HepG2 (cell line): ENCODE measurements around the gene AWAT2. TPM values are rescaled to one million over a fixed set of nuclear protein-coding genes. Genes with fewer than 3 reads are reported as not detected.

Experiments
- ATAC-seq: fragments of 200-7000 bp; cut with Tn5 transposase; 3 replicates; pipeline ENCODE4 v1.9.1; 2020; ENCODE audit warnings: mild to moderate bottlenecking, moderate library complexity
- BruUV-seq: library from RNA; stranded (reverse); fragments of 400-500 nt; replicated peaks from 2 replicates; lab custom pipeline; 2021; lab: Mats Ljungman, UMichigan
- CTCF ChIA-PET: fragments of 300-600 bp; formaldehyde crosslinking; extraction: SDS; loops from one replicate; lab custom pipeline; 2021; ENCODE audit warnings: low total read pairs, inconsistent platforms, low intra/inter-chr PET ratio; lab: Yijun Ruan, JAX
- POLR2A ChIA-PET: fragments of 350-600 bp; sonication (Branson Sonifier 250); formaldehyde crosslinking; loops from one replicate; lab custom pipeline; 2020; ENCODE audit warnings: antibody characterized with exemption, inconsistent platforms; lab: Yijun Ruan, JAX
- DNase-seq: peaks from one replicate; pipeline ENCODE4 v3.0.0-alpha.2; 2015; ENCODE audit warnings: low spot score
- FAIRE-seq: peaks from 3 replicates; lab custom pipeline; 2011; peaks lifted over from hg19 to GRCh38; lab: Jason Lieb, UNC
- H2AFZ ChIP-seq: one replicate; pipeline ENCODE4 v1.6.1; 2011; ENCODE audit warnings: low read length, inconsistent platforms
- H3K27ac ChIP-seq: fragments of 300-600 bp; 3 replicates; pipeline ENCODE4 v1.8.0; 2011; ENCODE audit warnings: mixed run types, mild to moderate bottlenecking, mixed read lengths, low read length, inconsistent platforms; ENCODE audit not compliant: insufficient read depth; ENCODE audit errors: extremely low read length
- H3K27me3 ChIP-seq, 2 experiments: fragments of 200-600 bp in 1 of 2; 2 replicates in 1 of 2; 3 replicates in 1 of 2; pipeline versions ENCODE4 v1.6.0 to v1.8.0; 2011; ENCODE audit warnings: low read length in 2 of 2, mild to moderate bottlenecking in 2 of 2, moderate library complexity in 2 of 2, inconsistent platforms in 1 of 2; ENCODE audit not compliant: insufficient read depth in 2 of 2, control insufficient read depth in 1 of 2
- H3K36me3 ChIP-seq, 2 experiments: fragments of 200-600 bp in 1 of 2; replicated peaks in 1 of 2; 2 replicates in 1 of 2; 3 replicates in 1 of 2; pipeline versions ENCODE4 v1.5.1 to v1.8.0; 2011; ENCODE audit warnings: low read length in 2 of 2, inconsistent platforms in 1 of 2; ENCODE audit not compliant: insufficient read depth in 2 of 2, control insufficient read depth in 1 of 2
- H3K4me1 ChIP-seq: 2 replicates; pipeline ENCODE4 v1.5.1; 2012; ENCODE audit warnings: low read length, inconsistent platforms; ENCODE audit not compliant: insufficient read depth
- H3K4me2 ChIP-seq: 2 replicates; pipeline ENCODE4 v1.6.0; 2011; ENCODE audit warnings: low read depth, low read length, inconsistent platforms
- H3K4me3 ChIP-seq, 3 experiments: fragments of 200-600 bp in 1 of 3; sonication (generic), shearing (Covaris generic) in 1 of 3; replicated peaks in 1 of 3; 2 replicates each; pipeline ENCODE4 v1.5.1; 2011 to 2016; ENCODE audit warnings: low read length in 3 of 3, inconsistent platforms in 2 of 3, low read depth in 2 of 3, mild to moderate bottlenecking in 2 of 3, control low read depth in 1 of 3, mixed read lengths in 1 of 3; ENCODE audit not compliant: insufficient read depth in 1 of 3
- H3K79me2 ChIP-seq: one replicate; pipeline ENCODE4 v1.6.1; 2011; ENCODE audit warnings: low read length, inconsistent platforms; ENCODE audit not compliant: insufficient read depth
- H3K9ac ChIP-seq: 2 replicates; pipeline ENCODE4 v1.6.0; 2011; ENCODE audit warnings: mild to moderate bottlenecking, low read depth, low read length, inconsistent platforms; ENCODE audit not compliant: insufficient read depth
- H3K9me3 ChIP-seq: 2 replicates; pipeline ENCODE4 v1.5.1; 2012; ENCODE audit warnings: mild to moderate bottlenecking, low read length
- H4K20me1 ChIP-seq: 2 replicates; pipeline ENCODE4 v1.6.0; 2011; ENCODE audit warnings: inconsistent platforms, mild to moderate bottlenecking, low read length, moderate library complexity; ENCODE audit not compliant: insufficient read depth
- ISX ChIP-seq: sonication (generic); formaldehyde crosslinking; conservative IDR thresholded peaks from 2 replicates; pipeline ENCODE4 v1.5.0; 2020; ENCODE audit warnings: missing genetic modification reagents
- NAIF1 ChIP-seq: sonication (generic); formaldehyde crosslinking; IDR thresholded peaks from 2 replicates; pipeline ENCODE4 v1.5.0; 2020; ENCODE audit warnings: mild to moderate bottlenecking, missing genetic modification reagents, borderline replicate concordance
- STAT6 ChIP-seq: sonication (generic); formaldehyde crosslinking; IDR thresholded peaks from 2 replicates; pipeline ENCODE4 v1.4.0; 2020; ENCODE audit warnings: missing genetic modification reagents, mild to moderate bottlenecking, borderline replicate concordance
- ZNF615 ChIP-seq: sonication (generic); formaldehyde crosslinking; IDR thresholded peaks from 2 replicates; pipeline ENCODE4 v1.5.0; 2020; ENCODE audit warnings: mild to moderate bottlenecking, missing genetic modification reagents, borderline replicate concordance
- ZNF788 ChIP-seq: sonication (generic); formaldehyde crosslinking; IDR thresholded peaks from 2 replicates; pipeline ENCODE4 v1.5.0; 2020; ENCODE audit warnings: mild to moderate bottlenecking, missing genetic modification reagents, borderline replicate concordance
- WGBS: methylation state at CpG from one replicate; pipeline ENCODE4 v1.1.6; 2017; ENCODE audit warnings: low lambda C conversion rate; 5-methylcytosine and 5-hydroxymethylcytosine counted together
- in situ Hi-C: cut with HindIII; loops from 2 replicates; pipeline ENCODE4 v1.10.0; 2017; ENCODE audit warnings: low pct_unique_long_range_greater_than_20kb; ENCODE audit not compliant: extremely low pct_ligation_motif_present
- intact Hi-C: fragments of 100-400 bp; cut with micrococcal nuclease; formaldehyde crosslinking; loops from one replicate; pipeline ENCODE4 v1.10.0; 2022; ENCODE audit not compliant: unreplicated experiment
- polyA plus RNA-seq, 8 experiments: library from polyadenylated mRNA; depleted of rRNA in 3 of 8; stranded (reverse) in 7 of 8; unstranded in 1 of 8; fragments of >200 nt; fragmentation: Illumina TruSeq in 4 of 8; extraction: Trizol in 4 of 8; gene quantifications; 2 replicates each; pipeline versions ENCODE4 v1.2.1 to v1.2.3, GENCODE V29; 2011 to 2016; ENCODE audit warnings: low read depth in 4 of 8, missing spikeins in 1 of 8, mixed read lengths in 1 of 8; ENCODE audit not compliant: insufficient read depth in 1 of 8
- total RNA-seq, 5 experiments: library from RNA; depleted of rRNA; stranded (reverse); fragments of >200 nt; fragmentation: Illumina TruSeq; extraction: Trizol; gene quantifications; 2 replicates each; pipeline ENCODE4 v1.2.3, GENCODE V29; 2016; ENCODE audit warnings: low read depth in 1 of 5

AWAT2 gene
- total and polyA plus RNA-seq, 2 of the 13 experiments (the other 11 are each of a cell fraction or from before 2014, with no cell fraction given), result not detected

GRCh38 chrX:70052895-70053615, 3.3 kb upstream of the AWAT2 start:
- no peaks in the 10 kb centered on the region for H3K36me3 ChIP-seq
- FAIRE-seq (no peak), ATAC-seq (no peak), DNase-seq (no peak)
- CTCF ChIA-PET, result no interaction called here
- 25% methylated on average over 5 of the region's 11 CpGs for WGBS
- intact Hi-C loops (no loop called here), in situ Hi-C loops (no loop called here)
- no peak overlapping the region for H3K9ac ChIP-seq
- POLR2A ChIA-PET, result no interaction called here
- H3K27ac ChIP-seq, result no peak overlapping the region
- H3K4me2 ChIP-seq, result no peak overlapping the region
- no peak overlapping the region for H2AFZ ChIP-seq
- BruUV-seq, result no TSS peak
- H3K9me3 ChIP-seq, result no peaks in the 10 kb centered on the region
- no peak overlapping the region for H3K4me3 ChIP-seq
- no peak for TF ChIP-seq STAT6 (CRISPR knock-in tag)
- no peak for TF ChIP-seq ISX
- TF ChIP-seq ZNF615 (CRISPR knock-in tag), result no peak
- TF ChIP-seq ZNF788 (CRISPR knock-in tag), result no peak
- TF ChIP-seq NAIF1 (CRISPR knock-in tag), result no peak
- H3K27me3 ChIP-seq, result no peaks in the 10 kb centered on the region
- H3K79me2 ChIP-seq, result no peaks in the 10 kb centered on the region
- no peaks in the 10 kb centered on the region for H3K4me1 ChIP-seq
- no peaks in the 10 kb centered on the region for H4K20me1 ChIP-seq
